MCF 10A (cell line): ENCODE results near the gene MAB21L1. TPM values are rescaled to one million over a fixed set of nuclear protein-coding genes. Genes with fewer than 3 reads are reported as not detected.

Source experiments
- BruUV-seq: library from RNA; stranded (reverse); fragments of 400-500 nt; replicated peaks from 2 replicates; lab custom pipeline; 2021; lab: Mats Ljungman, UMichigan
- CTCF ChIA-PET: fragments of 300-600 bp; sonication (Branson Sonifier 250); formaldehyde crosslinking; extraction: SDS; loops from one replicate; lab custom pipeline; 2021; ENCODE audit warnings: antibody characterized with exemption, inconsistent platforms; lab: Yijun Ruan, JAX
- POLR2A ChIA-PET: fragments of 300-600, 350-650 bp; sonication (Branson Sonifier 250); formaldehyde crosslinking; extraction: SDS; loops from one replicate; lab custom pipeline; 2020; ENCODE audit warnings: antibody characterized with exemption, inconsistent platforms; lab: Yijun Ruan, JAX
- DNase-seq: peaks from one replicate; pipeline ENCODE4 v3.0.0-alpha.2; 2018; ENCODE audit not compliant: unreplicated experiment
- H3K27ac Mint-ChIP-seq: one replicate; pipeline ENCODE4 v1.8.0; 2022; ENCODE audit warnings: mild to moderate bottlenecking, low read depth, mixed read lengths; ENCODE audit not compliant: unreplicated experiment
- H3K27me3 Mint-ChIP-seq: one replicate; pipeline ENCODE4 v1.8.0; 2022; ENCODE audit warnings: mixed read lengths; ENCODE audit not compliant: insufficient read depth, unreplicated experiment
- H3K36me3 Mint-ChIP-seq: one replicate; pipeline ENCODE4 v1.8.0; 2022; ENCODE audit warnings: mild to moderate bottlenecking, moderate library complexity, mixed read lengths; ENCODE audit not compliant: insufficient read depth, unreplicated experiment
- H3K4me1 Mint-ChIP-seq: one replicate; pipeline ENCODE4 v1.8.0; 2022; ENCODE audit warnings: mixed read lengths; ENCODE audit not compliant: insufficient read depth, unreplicated experiment
- H3K4me3 Mint-ChIP-seq: one replicate; pipeline ENCODE4 v1.8.0; 2022; ENCODE audit warnings: mild to moderate bottlenecking, moderate library complexity, mixed read lengths; ENCODE audit not compliant: unreplicated experiment
- H3K9me3 Mint-ChIP-seq: one replicate; pipeline ENCODE4 v1.8.0; 2022; ENCODE audit warnings: mixed read lengths; ENCODE audit not compliant: unreplicated experiment
- CTCF ChIP-seq: fragments of 200-600 bp; IDR thresholded peaks from one replicate; pipeline ENCODE4 v1.8.0; 2022; ENCODE audit warnings: antibody characterized with exemption, mild to moderate bottlenecking; ENCODE audit not compliant: unreplicated experiment
- intact Hi-C: fragments of 100-400 bp; cut with micrococcal nuclease; formaldehyde crosslinking; loops from 2 replicates; pipeline ENCODE4 v1.14.1; 2022
- total RNA-seq: library from RNA; stranded (reverse); gene quantifications from 2 replicates; pipeline ENCODE4 v1.2.3, GENCODE V29; 2022

Gene MAB21L1
- total RNA-seq, 1 experiment from 2014 or later, result not detected

- no peak for DNase-seq
- POLR2A ChIA-PET, result no interaction called here
- Mint-ChIP-seq H3K27ac (no peak overlapping the region), H3K4me1 (no peaks in the 10 kb centered on the region), H3K9me3 (no peaks in the 10 kb centered on the region), H3K27me3 (no peaks in the 10 kb centered on the region), H3K36me3 (no peaks in the 10 kb centered on the region), H3K4me3 (no peak overlapping the region)
- BruUV-seq, result no TSS peak
- intact Hi-C loops, result no loop called here
- TF ChIP-seq CTCF, result no peak
- CTCF ChIA-PET, result no interaction called here
These were observed 5.5 kb downstream of the MAB21L1 start for GRCh38 chr13:35470671-35471661.

DNA sequence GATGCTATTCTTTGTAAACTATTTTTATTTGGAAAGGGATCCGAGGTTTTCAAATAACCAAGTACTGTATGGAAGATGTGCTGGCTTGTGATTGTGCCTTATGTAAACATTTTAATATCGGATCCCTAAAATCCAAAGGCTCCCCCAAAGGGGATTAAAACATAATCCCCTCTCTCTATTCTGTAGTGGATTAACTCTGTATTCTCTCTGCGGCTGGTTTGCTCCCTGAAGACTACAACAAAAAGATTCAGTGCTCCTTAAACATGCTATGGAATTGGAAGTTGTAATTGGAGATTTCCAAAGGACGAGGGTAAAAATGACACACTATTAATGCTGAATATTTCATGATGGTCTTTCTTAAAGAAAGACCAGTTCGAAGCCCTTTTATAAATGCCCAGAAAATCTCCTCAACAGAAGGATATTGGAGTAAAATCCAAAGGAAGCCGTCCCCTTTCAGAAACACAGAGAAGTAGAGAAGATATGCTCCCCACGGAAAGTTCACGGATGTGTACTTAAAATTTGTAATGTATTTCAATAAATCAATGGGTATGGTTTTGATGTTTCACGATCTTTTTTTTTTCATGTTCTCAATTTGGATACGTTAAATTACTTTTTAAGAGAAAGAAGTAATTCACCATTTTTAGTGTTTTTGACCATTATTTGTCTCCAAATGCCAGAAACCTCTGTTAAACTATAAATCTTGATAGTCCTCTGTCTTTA lies 6.5 kb downstream of the MAB21L1 start:
- Mint-ChIP-seq H3K36me3 (no peaks in the 10 kb centered on the region), H3K9me3 (no peaks in the 10 kb centered on the region), H3K4me3 (no peak overlapping the region), H3K27me3 (no peaks in the 10 kb centered on the region), H3K4me1 (no peaks in the 10 kb centered on the region), H3K27ac (no peak overlapping the region)
- DNase-seq, result no peak
- no TSS peak for BruUV-seq
- POLR2A ChIA-PET, result no interaction called here
- CTCF ChIA-PET, result no interaction called here
- intact Hi-C loops, result no loop called here
- TF ChIP-seq CTCF, result no peak

GRCh38 chr13:35468195-35468594 lies 8.3 kb downstream of the MAB21L1 start:
- H3K9me3 Mint-ChIP-seq, result no peaks in the 10 kb centered on the region
- TF ChIP-seq CTCF, result no peak
- H3K27ac Mint-ChIP-seq, result no peak overlapping the region
- no peak for DNase-seq
- no peak overlapping the region for H3K4me3 Mint-ChIP-seq
- intact Hi-C loops, result no loop called here
- ChIA-PET CTCF (no interaction called here), POLR2A (no interaction called here)
- H3K4me1 Mint-ChIP-seq, result no peaks in the 10 kb centered on the region
- BruUV-seq, result no TSS peak
- H3K36me3 Mint-ChIP-seq, result no peaks in the 10 kb centered on the region
- no peaks in the 10 kb centered on the region for H3K27me3 Mint-ChIP-seq

DNA sequence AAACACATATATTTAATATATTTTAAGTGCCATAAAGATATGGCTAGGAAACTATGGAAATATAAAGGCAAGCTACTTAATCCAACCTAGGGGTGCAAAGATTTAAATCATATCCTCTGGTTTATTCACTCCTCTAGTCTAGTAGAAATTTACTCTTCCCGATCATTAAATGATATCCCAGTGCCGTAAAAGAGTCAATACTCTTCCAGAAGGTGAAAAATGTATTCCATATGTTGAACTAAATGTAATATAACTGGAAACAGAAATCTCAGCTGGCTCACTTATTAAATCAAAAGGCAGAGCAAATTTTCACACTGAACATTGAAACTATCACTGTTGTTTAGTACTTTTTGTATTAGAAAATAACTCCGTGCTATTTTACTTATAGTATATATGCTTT lies 11.1 kb downstream of the MAB21L1 start:
- no TSS peak for BruUV-seq
- intact Hi-C loops, result no loop called here
- Mint-ChIP-seq H3K27ac (no peak overlapping the region), H3K36me3 (no peaks in the 10 kb centered on the region), H3K4me3 (no peak overlapping the region), H3K27me3 (no peaks in the 10 kb centered on the region), H3K4me1 (no peaks in the 10 kb centered on the region), H3K9me3 (no peaks in the 10 kb centered on the region)
- TF ChIP-seq CTCF, result no peak
- no peak for DNase-seq
- ChIA-PET POLR2A (interaction anchor here (0.6 kb wide), 1 partner anchor 34 kb away, joined by 3 read pairs; no protein-coding TSS in a partner anchor), CTCF (no interaction called here)
